ENCODE results near the gene GRM4.
"Not testable (repeated sequence)": the region's sequence is repeated elsewhere in the genome, so short reads cannot be mapped to it uniquely, and the experiment has no call there.

DNA sequence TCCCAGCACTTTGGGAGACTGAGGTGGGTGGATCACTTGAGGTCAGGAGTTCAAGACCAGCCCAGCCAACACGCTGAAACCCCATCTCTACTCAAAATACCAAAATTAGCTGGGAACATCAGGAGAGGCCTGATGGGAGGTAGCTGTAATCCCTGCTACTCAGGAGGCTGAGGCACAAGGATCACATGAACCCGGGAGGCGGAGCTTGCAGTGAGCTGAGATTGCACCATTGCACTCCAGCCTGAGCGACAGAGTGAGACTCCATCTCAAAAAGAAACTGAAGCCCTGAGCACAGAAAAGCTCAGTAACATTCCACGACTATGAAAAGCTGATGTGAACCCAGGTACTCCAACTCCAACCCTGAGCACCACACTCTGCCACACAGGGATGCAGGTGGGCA, 103.9 kb downstream of the GRM4 start:
- not testable (repeated sequence) for TF ChIP-seq CTCF (conservative IDR thresholded peaks at IDR 0.05; ENCODE audit: low read depth, low read length); EZH2phosphoT487 (IDR thresholded peaks at IDR 0.05; ENCODE audit: borderline replicate concordance, low read length)
